CD4-positive, alpha-beta T cell treated with Interleukin-17A for 4 hours (primary cell): Measurements from ENCODE around the gene COX10.
A peak's percentile ranks its signal among the peaks of the same experiment; 100 is the strongest.
"Not testable (repeated sequence)": the region's sequence is repeated elsewhere in the genome, so short reads cannot be mapped to it uniquely, and the experiment has no call there.

Experiments
- DNase-seq: peaks from one replicate; pipeline ENCODE4 v3.0.0-alpha.2; 2020; ENCODE audit warnings: mixed read lengths

Gene COX10

DNA sequence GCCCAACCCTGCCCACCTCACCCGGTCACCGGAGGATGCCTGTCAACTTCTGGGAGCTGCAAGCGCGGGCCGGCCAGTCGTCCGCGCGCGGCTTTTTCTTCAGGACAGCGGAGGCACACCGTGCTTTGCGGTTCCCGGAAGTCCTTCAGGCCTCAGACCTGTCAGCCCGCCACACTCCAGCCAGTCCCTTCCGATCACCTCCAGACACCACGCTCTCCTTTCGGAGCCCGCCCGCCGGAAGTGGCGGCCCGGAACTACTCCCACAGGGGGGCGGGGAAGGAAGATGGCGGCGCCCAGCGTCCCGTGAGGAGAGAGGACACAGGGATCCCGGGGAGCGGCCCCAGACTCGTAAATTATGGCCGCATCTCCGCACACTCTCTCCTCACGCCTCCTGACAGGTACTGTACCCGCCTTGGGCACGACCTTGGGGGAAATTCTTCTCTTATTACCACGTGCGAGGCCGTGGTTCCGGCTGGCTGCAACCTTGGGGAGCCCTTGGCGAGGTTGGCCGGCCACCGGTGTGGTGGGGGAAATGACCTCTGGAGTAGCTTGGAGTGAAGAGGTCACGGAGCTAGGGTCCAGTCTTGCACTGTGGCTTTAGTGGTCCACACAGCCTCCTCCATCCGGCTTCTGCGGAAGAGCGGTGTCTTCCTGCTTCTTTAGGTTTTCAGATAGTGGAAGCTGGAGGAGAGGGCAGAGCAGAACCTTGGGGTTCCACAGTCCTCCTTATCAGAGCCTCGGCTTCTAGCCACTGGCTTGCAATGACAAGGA is at the start of gene COX10:
TSS of gene COX10 (plus strand) at position 254 of the 771 bp plus-strand sequence. CDS start at position 356, 102 bp downstream.
- peak; percentile 88 for DNase-seq

- DNase-seq, result not testable (repeated sequence)
These were observed 47.5 kb upstream of the COX10 start for GRCh38 chr17:14021651-14022294.

DNA sequence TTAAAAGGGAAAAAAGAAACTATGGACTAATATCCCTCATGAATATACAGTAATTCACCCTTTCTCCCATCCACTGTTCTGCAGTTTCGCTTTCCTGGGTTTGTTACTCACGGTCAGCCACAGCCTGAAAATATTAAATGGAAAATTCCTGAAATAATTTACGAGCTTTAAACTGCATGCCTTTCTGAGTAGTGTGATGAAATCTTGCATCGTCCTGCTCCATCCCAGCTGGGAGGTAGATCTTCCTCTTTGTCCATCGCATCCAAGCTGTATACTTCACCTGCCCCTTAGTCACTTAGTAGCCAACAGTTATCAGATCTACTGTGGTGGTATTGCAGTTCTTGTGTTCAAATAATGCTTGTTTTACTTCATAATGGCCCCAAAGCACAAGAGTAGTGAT is 39.5 kb upstream of the COX10 start:
- not testable (repeated sequence) for DNase-seq

GRCh38 chr17:14032234-14032633 is 37.1 kb upstream of the COX10 start:
- no peak for DNase-seq

DNA sequence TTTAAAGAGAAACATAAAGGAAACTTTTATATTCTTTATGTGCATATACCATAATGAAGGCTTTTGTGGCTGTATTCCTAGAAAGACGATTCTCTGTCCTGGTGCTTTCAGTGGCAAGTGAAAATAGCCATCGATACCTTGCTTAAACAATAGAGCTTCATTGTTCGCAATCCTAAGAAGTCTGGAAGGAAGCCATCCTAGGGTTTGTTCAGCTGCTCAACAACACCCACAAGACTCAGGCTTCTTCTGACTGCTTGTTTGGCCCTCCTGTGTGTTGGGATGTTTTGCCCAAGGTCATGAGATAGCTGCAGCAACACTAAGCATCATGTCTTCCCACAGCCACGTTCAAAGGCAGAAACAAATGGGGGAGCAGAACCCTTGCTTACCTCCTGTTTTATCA is 36.1 kb upstream of the COX10 start:
- no peak for DNase-seq

GRCh38 chr17:14037453-14037852 is 31.9 kb upstream of the COX10 start:
- no peak for DNase-seq

DNA sequence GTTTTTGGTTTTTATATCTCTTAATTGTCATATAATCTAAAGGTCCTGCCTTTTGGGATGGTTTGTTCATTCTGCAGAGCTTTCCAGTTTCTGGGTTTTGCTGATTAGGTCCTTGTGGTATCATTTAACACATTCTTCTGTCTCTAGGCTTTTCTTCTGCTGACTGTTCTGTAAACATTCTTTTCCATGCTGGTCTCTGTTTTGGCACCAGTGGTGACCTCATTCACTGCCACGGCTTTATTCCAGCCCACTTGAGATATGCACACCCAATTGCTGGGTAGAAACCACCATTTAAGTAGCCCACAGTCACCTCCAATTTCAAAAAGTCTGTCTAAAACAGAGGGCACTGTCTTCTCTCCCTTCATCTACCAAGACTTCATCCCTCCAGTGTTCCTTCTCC is 31.1 kb upstream of the COX10 start:
- no peak for DNase-seq

GRCh38 chr17:14042411-14042810 is 26.9 kb upstream of the COX10 start:
- no peak for DNase-seq

DNA sequence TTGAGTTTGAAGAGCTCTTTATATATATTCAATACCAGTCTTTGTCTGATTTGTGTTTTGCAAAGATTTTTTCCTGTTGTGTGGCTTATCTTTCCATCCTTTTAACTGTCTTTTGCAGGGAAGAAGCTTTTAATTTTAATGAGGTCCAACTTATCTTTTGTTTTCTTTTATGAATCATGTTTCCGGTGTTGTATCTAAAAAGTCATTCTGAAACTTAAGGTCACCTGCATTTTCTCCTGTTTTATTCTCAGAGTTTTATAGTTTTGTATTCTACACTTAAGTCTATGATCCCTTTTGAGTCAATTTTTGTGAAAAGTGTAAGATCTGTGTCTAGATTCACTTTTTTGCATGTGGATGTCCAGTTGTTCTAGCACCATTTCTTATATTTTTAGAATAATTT is 24.6 kb upstream of the COX10 start:
- no peak for DNase-seq

GRCh38 chr17:14046978-14047377 is 22.3 kb upstream of the COX10 start:
- no peak for DNase-seq

DNA sequence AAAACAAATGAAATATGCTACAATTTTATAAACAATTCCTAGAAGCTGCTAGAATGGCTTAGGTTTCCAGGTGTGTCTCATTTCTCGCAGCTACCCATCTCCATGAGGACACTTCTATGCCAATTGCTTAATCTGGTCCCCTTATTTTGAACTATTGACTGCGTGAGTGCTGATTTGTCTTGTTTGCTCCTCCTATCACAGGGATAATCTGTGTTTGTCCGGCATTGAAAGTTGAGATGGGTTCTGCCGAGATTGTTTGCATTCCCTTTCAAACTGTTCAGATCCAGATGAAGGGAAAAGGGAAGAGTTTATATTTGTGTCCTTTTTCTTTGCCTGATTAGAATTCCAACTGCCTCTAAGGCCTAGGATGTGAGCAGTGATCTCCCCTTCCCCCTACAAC is 21.7 kb upstream of the COX10 start:
- no peak for DNase-seq

- DNase-seq, result peak; percentile 9
These were observed 21.1 kb upstream of the COX10 start for GRCh38 chr17:14048169-14048568.

DNA sequence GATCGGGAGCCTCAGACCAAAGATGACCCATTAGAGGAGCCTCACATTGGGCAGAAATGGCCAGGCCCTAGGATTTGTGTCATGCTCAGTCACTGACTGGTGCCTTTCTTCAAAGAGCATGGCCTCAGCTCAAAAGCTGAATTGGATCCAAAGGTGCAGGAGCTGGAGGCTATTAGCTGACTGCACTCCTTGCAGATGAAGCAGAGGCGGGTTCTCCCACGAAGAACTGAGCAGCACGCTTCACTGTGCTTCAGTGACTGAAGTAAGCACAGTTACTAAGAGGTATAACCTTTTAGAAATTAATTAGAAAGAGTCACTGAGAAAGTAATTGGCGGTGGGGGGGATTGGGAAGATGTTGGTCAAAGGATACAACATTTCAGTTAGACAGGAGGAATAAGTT is 18.7 kb upstream of the COX10 start:
- no peak for DNase-seq

DNA sequence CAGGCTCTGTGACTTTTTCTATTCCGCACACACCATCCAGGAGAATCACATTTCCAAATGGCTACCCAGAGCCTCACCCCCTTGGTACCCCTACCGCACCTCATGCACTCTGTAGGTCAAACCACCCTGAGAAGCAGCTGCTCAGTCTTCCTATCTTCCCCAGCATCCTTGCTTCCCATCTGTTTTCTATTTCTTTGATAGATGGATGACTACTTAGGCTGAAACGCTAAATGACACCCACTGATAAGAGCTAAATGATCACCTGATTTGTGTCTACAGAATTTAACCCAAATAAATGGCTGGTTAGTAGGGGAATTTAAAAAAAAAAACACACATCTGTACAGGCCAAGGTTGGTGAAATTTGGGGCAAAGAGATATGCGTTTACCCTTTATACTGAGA is 17.6 kb upstream of the COX10 start:
- DNase-seq, result no peak

- no peak for DNase-seq
These were observed 16.3 kb upstream of the COX10 start for GRCh38 chr17:14052886-14053615.

- no peak for DNase-seq
These were observed 11.7 kb upstream of the COX10 start for GRCh38 chr17:14057591-14057990.

- DNase-seq, result no peak
These were observed 11.3 kb upstream of the COX10 start for GRCh38 chr17:14058051-14058450.

DNA sequence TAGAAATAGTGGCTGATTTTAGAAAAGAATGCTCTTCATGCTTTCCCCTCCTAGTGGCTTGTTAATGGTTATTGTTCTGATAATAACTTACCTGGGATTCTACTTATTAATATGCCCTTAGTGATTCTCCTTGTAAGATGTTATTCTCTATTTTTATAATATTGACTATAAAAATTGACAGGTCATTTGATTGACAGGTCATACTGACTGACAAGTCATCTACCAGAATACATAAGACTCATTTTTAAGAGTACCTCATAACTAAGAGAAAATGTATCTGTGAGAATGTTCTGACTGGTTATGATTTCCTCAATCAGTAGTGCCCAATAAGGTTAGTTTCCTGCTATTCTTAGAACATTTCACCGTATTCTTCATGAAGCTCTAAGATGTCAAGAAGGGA is 8.6 kb upstream of the COX10 start:
- no peak for DNase-seq

DNA sequence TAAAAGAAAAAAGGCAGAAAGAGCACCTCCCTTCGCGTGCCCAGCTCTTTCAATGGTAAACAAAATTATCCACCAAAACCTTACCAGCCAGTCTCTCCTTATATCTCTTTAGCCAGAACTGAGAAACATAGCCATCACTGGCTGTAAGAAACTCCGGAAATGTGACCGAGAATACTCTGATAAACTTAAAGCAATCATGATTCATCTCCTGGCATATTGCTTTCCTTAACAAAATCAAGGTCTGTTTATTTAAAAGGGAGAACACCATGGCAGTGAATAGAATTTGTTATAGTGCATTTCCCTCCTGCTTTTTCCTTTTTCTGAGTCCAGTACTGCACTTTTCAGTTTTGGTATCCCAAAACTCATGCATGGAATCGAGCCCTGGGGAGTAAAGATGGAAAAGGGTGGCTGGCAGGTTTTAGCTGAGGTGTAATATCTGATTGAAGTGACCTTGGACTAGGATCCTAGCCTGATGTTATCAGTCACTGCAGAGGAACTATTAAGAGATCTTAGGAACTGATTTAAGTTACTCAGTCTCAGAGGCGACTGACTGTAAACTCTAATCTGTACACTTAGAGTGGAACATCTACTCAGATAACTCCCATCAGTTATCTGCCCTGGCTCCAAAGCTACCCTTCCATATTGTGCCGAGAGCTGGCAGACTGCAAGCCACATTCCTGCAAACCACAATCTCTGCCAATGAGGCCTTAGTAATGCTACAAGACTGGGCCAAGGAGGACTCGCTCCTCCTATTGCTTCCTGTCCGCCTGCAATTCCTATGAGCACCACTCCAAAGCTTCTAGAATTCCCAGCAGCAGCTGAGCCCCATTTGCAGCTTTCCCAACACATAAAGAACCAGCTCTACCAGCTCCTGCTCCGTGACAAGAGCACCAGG is 7.4 kb upstream of the COX10 start:
- DNase-seq, result no peak

DNA sequence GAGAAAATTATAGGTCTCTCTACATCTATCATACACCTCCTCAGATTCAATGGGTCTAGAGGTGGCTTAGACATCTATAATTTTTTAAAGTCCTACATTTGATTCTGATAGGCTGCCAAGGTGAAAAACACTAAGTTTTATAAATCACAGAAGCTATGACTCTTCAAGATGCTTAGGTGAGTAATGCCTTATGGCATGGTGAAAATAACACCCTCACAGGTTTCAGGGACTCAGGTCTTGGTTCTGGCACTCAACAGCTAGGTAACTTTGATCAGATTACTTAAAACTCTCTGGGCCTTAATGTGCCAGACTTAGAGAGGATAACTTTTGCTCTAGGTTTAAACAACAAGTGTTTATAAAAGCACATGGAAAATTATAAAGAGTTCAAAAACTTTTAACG is 2.0 kb upstream of the COX10 start:
- DNase-seq, result no peak

DNA sequence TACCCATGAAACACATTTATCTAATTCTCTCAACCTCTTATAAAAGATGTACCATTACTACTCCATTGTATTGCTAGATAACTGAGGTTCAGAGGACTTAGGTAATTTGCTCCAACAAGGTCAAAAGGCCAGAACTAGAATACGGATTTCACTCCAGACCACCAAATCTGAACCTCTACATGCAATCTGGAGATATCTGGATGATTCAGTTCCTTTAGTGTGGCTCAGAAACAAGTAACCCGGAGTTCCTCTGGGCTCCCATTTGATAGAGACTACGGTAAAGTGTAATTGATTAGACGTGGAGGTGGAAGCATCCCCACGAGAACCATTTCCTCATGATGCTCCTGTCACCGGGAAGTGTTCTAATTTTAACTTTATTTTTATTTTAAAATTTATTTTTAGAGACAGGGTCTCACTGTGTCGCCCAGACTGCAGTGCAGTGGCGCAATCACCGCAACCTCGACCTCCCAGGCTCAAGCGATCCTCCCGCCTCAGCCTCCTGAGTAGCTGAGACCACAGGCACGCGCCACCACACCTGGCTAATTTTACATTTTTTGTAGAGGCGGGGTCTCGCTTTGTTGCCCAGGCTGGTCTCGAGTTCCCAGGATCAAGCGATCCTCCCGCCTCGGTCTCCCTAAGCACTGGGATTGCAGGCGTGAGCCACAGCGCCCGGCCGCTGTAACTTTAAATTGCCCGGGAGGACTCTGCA is 608 bp upstream of the COX10 start:
- no peak for DNase-seq

GRCh38 chr17:14070344-14070984 is 1.2 kb downstream of the COX10 start:
- no peak for DNase-seq
